ENCODE measurements around the gene SLC31A1. TPM values are rescaled to one million over a fixed set of nuclear protein-coding genes. Genes with fewer than 3 reads are reported as not detected.

Gene SLC31A1
- polyA plus RNA-seq, 1 experiment: 38.4 TPM

- ChIA-PET CTCF (interaction anchor here (3.0 kb wide), 1 partner anchor 20 kb away, joined by 20 read pairs; the partner anchor contains the start of genes CDC26 and PRPF4), POLR2A (no interaction called here)
- H3K27me3 ChIP-seq (ENCODE audit: control insufficient read depth, insufficient read depth, low read length): no peaks in the 10 kb centered on the region
- no peak for DNase-seq (ENCODE audit: low read depth, low spot score)
- no peak for TF ChIP-seq CTCF (IDR thresholded peaks at IDR 0.05; ENCODE audit: low read depth, low read length)
- H3K4me3 ChIP-seq (ENCODE audit: low read depth, low read length): no peak overlapping the region
- no peaks in the 10 kb centered on the region for H3K9me3 ChIP-seq (ENCODE audit: control insufficient read depth, insufficient read depth, low read length)
- H3K27ac ChIP-seq (ENCODE audit: low read depth, low read length): no peak overlapping the region
Observed at GRCh38 chr9:113254991-113255390, 33.6 kb downstream of the SLC31A1 start.

GRCh38 chr9:113255438-113255837 is 34.1 kb downstream of the SLC31A1 start:
- TF ChIP-seq CTCF (IDR thresholded peaks at IDR 0.05; ENCODE audit: low read depth, low read length): no peak
- ChIA-PET CTCF (interaction anchor here (3.0 kb wide), 1 partner anchor 19 kb away, joined by 20 read pairs; the partner anchor contains the start of genes CDC26 and PRPF4), POLR2A (no interaction called here)
- no peaks in the 10 kb centered on the region for H3K27me3 ChIP-seq (ENCODE audit: control insufficient read depth, insufficient read depth, low read length)
- H3K9me3 ChIP-seq (ENCODE audit: control insufficient read depth, insufficient read depth, low read length): no peaks in the 10 kb centered on the region
- DNase-seq (ENCODE audit: low read depth, low spot score): no peak
- no peak overlapping the region for H3K27ac ChIP-seq (ENCODE audit: low read depth, low read length)
- H3K4me3 ChIP-seq (ENCODE audit: low read depth, low read length): no peak overlapping the region

GRCh38 chr9:113257863-113258262 is 36.5 kb downstream of the SLC31A1 start:
- no peak for TF ChIP-seq CTCF (IDR thresholded peaks at IDR 0.05; ENCODE audit: low read depth, low read length)
- ChIA-PET POLR2A (no interaction called here), CTCF (interaction anchor here (3.0 kb wide), 1 partner anchor 17 kb away, joined by 20 read pairs; the partner anchor contains the start of genes CDC26 and PRPF4)
- Histone ChIP-seq H3K9me3 (ENCODE audit: control insufficient read depth, insufficient read depth, low read length) (no peaks in the 10 kb centered on the region), H3K27me3 (ENCODE audit: control insufficient read depth, insufficient read depth, low read length) (no peaks in the 10 kb centered on the region), H3K4me3 (ENCODE audit: low read depth, low read length) (no peak overlapping the region), H3K27ac (ENCODE audit: low read depth, low read length) (no peak overlapping the region)
- DNase-seq (ENCODE audit: low read depth, low spot score): no peak

GRCh38 chr9:113258282-113258681 is 36.9 kb downstream of the SLC31A1 start:
- Histone ChIP-seq H3K27ac (ENCODE audit: low read depth, low read length) (no peak overlapping the region), H3K4me3 (ENCODE audit: low read depth, low read length) (no peak overlapping the region), H3K27me3 (ENCODE audit: control insufficient read depth, insufficient read depth, low read length) (no peaks in the 10 kb centered on the region), H3K9me3 (ENCODE audit: control insufficient read depth, insufficient read depth, low read length) (no peaks in the 10 kb centered on the region)
- ChIA-PET CTCF (no interaction called here), POLR2A (no interaction called here)
- DNase-seq (ENCODE audit: low read depth, low spot score): no peak
- no peak for TF ChIP-seq CTCF (IDR thresholded peaks at IDR 0.05; ENCODE audit: low read depth, low read length)

GRCh38 chr9:113261917-113262671 is 40.8 kb downstream of the SLC31A1 start:
- no peak for TF ChIP-seq CTCF (IDR thresholded peaks at IDR 0.05; ENCODE audit: low read depth, low read length)
- Histone ChIP-seq H3K9me3 (ENCODE audit: control insufficient read depth, insufficient read depth, low read length) (no peaks in the 10 kb centered on the region), H3K27ac (ENCODE audit: low read depth, low read length) (no peak overlapping the region), H3K27me3 (ENCODE audit: control insufficient read depth, insufficient read depth, low read length) (no peaks in the 10 kb centered on the region), H3K4me3 (ENCODE audit: low read depth, low read length) (no peak overlapping the region)
- CTCF ChIA-PET: interaction anchor here (1.4 kb wide), 1 partner anchor 12 kb away, joined by 9 read pairs; the partner anchor contains the start of genes CDC26 and PRPF4
- no peak for DNase-seq (ENCODE audit: low read depth, low spot score)
- POLR2A ChIA-PET: no interaction called here
